Measurements from ENCODE around the gene C2CD2L. TPM values are rescaled to one million over a fixed set of nuclear protein-coding genes. Genes with fewer than 3 reads are reported as not detected.

C2CD2L gene
- polyA plus RNA-seq, 2 of the 4 experiments (the other 2 are of a cell fraction) = 2.4 to 4.8 TPM

DNA sequence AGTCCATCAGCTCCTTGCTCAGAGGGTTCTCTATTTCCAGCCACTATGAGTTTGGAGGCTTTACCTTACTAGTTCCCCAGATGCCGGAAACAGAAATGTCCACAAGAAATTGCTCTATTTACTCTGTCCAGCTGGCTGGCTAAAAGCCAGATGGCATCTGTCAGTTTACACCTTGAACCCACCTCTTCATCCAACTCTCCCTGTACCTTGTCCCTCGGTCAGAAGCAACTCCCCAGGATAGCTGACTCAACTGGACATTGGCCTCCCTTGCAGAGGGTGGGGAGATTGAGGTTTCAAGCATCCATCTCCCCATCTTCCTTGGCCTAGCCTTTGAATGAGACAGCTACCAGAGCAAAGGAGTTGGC lies 1.7 kb downstream of the C2CD2L start:
- POLR2A ChIA-PET = interaction anchor here (1.2 to 2.0 kb wide), 3 partner anchors 12 to 60 kb away, joined by 4 to 11 read pairs (median 5); partner anchors contain the start of genes HINFP and NLRX1

DNA sequence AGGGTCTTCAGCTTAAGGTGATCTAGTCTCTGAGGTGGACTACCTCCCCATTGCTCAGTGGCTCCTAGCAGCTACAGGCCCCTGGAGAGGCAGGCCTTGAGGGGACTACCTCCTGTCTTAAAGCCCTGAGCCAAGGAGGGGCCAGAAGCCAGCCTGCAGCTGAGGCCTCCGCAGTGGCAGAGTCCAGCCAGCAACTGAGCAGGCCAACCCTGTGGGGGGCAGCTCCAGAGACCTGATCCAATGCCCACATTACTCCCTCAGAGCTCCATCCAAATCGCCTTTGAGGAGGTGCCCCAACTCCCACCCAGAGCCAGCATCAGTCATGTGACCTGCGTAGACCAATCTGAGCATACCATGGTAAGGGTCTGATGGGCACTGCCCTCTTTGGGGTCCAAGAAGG lies 2.7 kb downstream of the C2CD2L start:
- TF ChIP-seq, protein P1, sequence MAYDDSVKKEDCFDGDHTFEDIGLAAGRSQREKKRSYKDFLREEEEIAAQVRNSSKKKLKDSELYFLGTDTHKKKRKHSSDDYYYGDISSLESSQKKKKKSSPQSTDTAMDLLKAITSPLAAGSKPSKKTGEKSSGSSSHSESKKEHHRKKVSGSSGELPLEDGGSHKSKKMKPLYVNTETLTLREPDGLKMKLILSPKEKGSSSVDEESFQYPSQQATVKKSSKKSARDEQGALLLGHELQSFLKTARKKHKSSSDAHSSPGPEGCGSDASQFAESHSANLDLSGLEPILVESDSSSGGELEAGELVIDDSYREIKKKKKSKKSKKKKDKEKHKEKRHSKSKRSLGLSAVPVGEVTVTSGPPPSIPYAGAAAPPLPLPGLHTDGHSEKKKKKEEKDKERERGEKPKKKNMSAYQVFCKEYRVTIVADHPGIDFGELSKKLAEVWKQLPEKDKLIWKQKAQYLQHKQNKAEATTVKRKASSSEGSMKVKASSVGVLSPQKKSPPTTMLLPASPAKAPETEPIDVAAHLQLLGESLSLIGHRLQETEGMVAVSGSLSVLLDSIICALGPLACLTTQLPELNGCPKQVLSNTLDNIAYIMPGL (CRISPR knock-in tag; IDR thresholded peaks at IDR 0.05; ENCODE audit: borderline replicate concordance) = no peak
- TF ChIP-seq, protein P2, sequence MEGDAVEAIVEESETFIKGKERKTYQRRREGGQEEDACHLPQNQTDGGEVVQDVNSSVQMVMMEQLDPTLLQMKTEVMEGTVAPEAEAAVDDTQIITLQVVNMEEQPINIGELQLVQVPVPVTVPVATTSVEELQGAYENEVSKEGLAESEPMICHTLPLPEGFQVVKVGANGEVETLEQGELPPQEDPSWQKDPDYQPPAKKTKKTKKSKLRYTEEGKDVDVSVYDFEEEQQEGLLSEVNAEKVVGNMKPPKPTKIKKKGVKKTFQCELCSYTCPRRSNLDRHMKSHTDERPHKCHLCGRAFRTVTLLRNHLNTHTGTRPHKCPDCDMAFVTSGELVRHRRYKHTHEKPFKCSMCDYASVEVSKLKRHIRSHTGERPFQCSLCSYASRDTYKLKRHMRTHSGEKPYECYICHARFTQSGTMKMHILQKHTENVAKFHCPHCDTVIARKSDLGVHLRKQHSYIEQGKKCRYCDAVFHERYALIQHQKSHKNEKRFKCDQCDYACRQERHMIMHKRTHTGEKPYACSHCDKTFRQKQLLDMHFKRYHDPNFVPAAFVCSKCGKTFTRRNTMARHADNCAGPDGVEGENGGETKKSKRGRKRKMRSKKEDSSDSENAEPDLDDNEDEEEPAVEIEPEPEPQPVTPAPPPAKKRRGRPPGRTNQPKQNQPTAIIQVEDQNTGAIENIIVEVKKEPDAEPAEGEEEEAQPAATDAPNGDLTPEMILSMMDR (IDR thresholded peaks at IDR 0.05) = no peak
- TF ChIP-seq KDM1A (IDR thresholded peaks at IDR 0.05; ENCODE audit: low read depth) (no peak), POLR2AphosphoS2 (conservative IDR thresholded peaks at IDR 0.05; ENCODE audit: low read length) (no peak), HOXB5 (CRISPR knock-in tag; IDR thresholded peaks at IDR 0.05) (no peak), CHD2 (IDR thresholded peaks at IDR 0.05; ENCODE audit: low read length, partially characterized antibody) (no peak), POLR2A (IDR thresholded peaks at IDR 0.05; ENCODE audit: low read length) (no peak)
- ChIA-PET POLR2A (interaction anchor here (1.0 to 1.2 kb wide), 3 partner anchors 11 to 59 kb away, joined by 4 to 5 read pairs (median 5); partner anchors contain the start of genes HINFP and NLRX1), CTCF (interaction anchor here (0.6 to 2.9 kb wide), 5 partner anchors 25 to 214 kb away, joined by 3 to 9 read pairs (median 6); partner anchors contain the start of gene NLRX1)
- Histone ChIP-seq H3K4me2 (no peak overlapping the region), H3K9me3 (no peaks in the 10 kb centered on the region), H3K4me3 (no peak overlapping the region), H3K4me1 (peaks cover 17% of the 10 kb centered on the region), H3K27ac (no peak overlapping the region)
- DNase-seq (ENCODE audit: low read depth in 1 of 2, low spot score in 1 of 2) (no peak), FAIRE-seq (no peak), ATAC-seq (no peak)
- 86% methylated on average over 2 of the region's 3 CpGs for WGBS (ENCODE audit: missing lambda C conversion rate)

More for the DNA sequence above, 1.7 kb downstream of the C2CD2L start:
- Histone ChIP-seq H3K4me1 (peaks cover 17% of the 10 kb centered on the region), H3K4me3 (no peak overlapping the region), H3K27ac (no peak overlapping the region), H3K4me2 (peak overlapping the region; percentile 82), H3K9me3 (no peaks in the 10 kb centered on the region)
- 95% methylated on average over 2 of the region's 2 CpGs for WGBS (ENCODE audit: missing lambda C conversion rate)
- ATAC-seq (no peak), DNase-seq (ENCODE audit: low read depth in 1 of 2, low spot score in 1 of 2) (no peak), FAIRE-seq (no peak)
- CTCF ChIA-PET = interaction anchor here (0.6 to 2.9 kb wide), 6 partner anchors 9 to 215 kb away, joined by 3 to 9 read pairs (median 4); no protein-coding TSS in a partner anchor
- TF ChIP-seq, protein P1 (CRISPR knock-in tag; IDR thresholded peaks at IDR 0.05; ENCODE audit: borderline replicate concordance) = no peak
- TF ChIP-seq, protein P2 (IDR thresholded peaks at IDR 0.05) = no peak
- TF ChIP-seq, protein P3, sequence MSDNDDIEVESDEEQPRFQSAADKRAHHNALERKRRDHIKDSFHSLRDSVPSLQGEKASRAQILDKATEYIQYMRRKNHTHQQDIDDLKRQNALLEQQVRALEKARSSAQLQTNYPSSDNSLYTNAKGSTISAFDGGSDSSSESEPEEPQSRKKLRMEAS (IDR thresholded peaks at IDR 0.05) = no peak
- TF ChIP-seq MAFK (IDR thresholded peaks at IDR 0.05; ENCODE audit: partially characterized antibody) = no peak
- no peak for TF ChIP-seq TFCP2L1 (CRISPR knock-in tag; IDR thresholded peaks at IDR 0.05)
- TF ChIP-seq NFE2L2 (conservative IDR thresholded peaks at IDR 0.05; ENCODE audit: low read length) = no peak

DNA sequence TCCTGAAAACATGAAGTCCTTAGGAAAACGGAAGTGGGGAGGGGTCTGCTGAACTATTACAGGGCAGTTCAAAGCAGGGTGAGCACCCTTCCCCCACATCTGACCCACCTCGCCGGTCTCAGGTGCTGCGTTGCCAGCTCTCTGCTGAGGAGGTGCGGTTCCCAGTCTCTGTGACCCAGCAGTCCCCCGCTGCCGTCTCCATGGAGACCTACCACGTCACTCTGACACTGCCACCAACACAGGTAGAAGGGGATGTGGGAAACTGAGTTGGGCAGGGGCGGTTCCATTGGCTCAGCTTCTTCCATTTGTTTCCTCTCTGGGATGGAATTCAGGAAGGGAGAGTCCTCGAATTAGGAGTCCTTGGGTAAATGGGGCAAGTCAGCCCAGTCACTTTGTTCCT lies 3.3 kb downstream of the C2CD2L start:
- no peak overlapping the region for H3K27ac ChIP-seq
- H3K4me1 ChIP-seq = peaks cover 17% of the 10 kb centered on the region
- no peak for ATAC-seq
- CTCF ChIA-PET = interaction anchor here (2.1 to 2.9 kb wide), 3 partner anchors 11 to 58 kb away, joined by 8 to 9 read pairs (median 9); partner anchors contain the start of gene NLRX1
- no peaks in the 10 kb centered on the region for H3K9me3 ChIP-seq
- no peak overlapping the region for H3K4me2 ChIP-seq
- DNase-seq (ENCODE audit: low read depth in 1 of 2, low spot score in 1 of 2) = no peak
- no peak for TF ChIP-seq KDM5A (IDR thresholded peaks at IDR 0.05)
- no peak for TF ChIP-seq NFE2L2 (conservative IDR thresholded peaks at IDR 0.05; ENCODE audit: low read length)
- TF ChIP-seq HDAC2 (IDR thresholded peaks at IDR 0.05) = no peak
- no peak for TF ChIP-seq HOXB13 (CRISPR knock-in tag; IDR thresholded peaks at IDR 0.05; ENCODE audit: low read depth)
- TF ChIP-seq MAZ (IDR thresholded peaks at IDR 0.05; ENCODE audit: borderline replicate concordance, low read depth, low read length) = no peak
- TF ChIP-seq, protein P4, sequence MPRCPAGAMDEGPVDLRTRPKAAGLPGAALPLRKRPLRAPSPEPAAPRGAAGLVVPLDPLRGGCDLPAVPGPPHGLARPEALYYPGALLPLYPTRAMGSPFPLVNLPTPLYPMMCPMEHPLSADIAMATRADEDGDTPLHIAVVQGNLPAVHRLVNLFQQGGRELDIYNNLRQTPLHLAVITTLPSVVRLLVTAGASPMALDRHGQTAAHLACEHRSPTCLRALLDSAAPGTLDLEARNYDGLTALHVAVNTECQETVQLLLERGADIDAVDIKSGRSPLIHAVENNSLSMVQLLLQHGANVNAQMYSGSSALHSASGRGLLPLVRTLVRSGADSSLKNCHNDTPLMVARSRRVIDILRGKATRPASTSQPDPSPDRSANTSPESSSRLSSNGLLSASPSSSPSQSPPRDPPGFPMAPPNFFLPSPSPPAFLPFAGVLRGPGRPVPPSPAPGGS (IDR thresholded peaks at IDR 0.05) = no peak
- TF ChIP-seq RFX5 (IDR thresholded peaks at IDR 0.05) = no peak
- no peak for TF ChIP-seq RAD21 (conservative IDR thresholded peaks at IDR 0.05 in 1 of 2, IDR thresholded peaks at IDR 0.05 in 1 of 2)
- POLR2A ChIA-PET = no interaction called here
- no peak overlapping the region for H3K4me3 ChIP-seq
- 80% methylated on average over 8 of the region's 10 CpGs for WGBS (ENCODE audit: missing lambda C conversion rate)
- FAIRE-seq = no peak

Data from A549 (cell line).